MM.1S (cell line): ENCODE data around the gene ADAMTSL1.

Experiments used
- DNase-seq: peaks from one replicate; pipeline ENCODE4 v3.0.0-alpha.2; 2015
- H2AFZ ChIP-seq: fragments of 300-600 bp; sonication (generic); 2 replicates; pipeline ENCODE4 v1.6.0; 2016; ENCODE audit warnings: antibody characterized with exemption, low read length
- H3F3A ChIP-seq: fragments of 300-600 bp; sonication (generic); 2 replicates; pipeline ENCODE4 v1.6.1; 2016; ENCODE audit warnings: mild to moderate bottlenecking, antibody characterized with exemption, low read length, moderate library complexity, mixed read lengths; ENCODE audit not compliant: insufficient read depth
- H3K27ac ChIP-seq: fragments of 300-600 bp; sonication (generic); 2 replicates; pipeline ENCODE4 v1.5.1; 2016; ENCODE audit warnings: mild to moderate bottlenecking, low read length
- H3K27me3 ChIP-seq: fragments of 300-600 bp; sonication (generic); replicated peaks from 2 replicates; pipeline ENCODE4 v1.6.0; 2016; ENCODE audit warnings: low read length; ENCODE audit not compliant: insufficient read depth
- H3K36me3 ChIP-seq: fragments of 300-600 bp; sonication (generic); replicated peaks from 2 replicates; pipeline ENCODE4 v1.6.1; 2016; ENCODE audit warnings: mild to moderate bottlenecking, low read length, mixed read lengths; ENCODE audit not compliant: insufficient read depth
- H3K4me1 ChIP-seq: fragments of 300-600 bp; sonication (generic); 2 replicates; pipeline ENCODE4 v1.6.1; 2016; ENCODE audit warnings: low read length, mixed read lengths
- H3K4me2 ChIP-seq: fragments of 300-600 bp; sonication (generic); 2 replicates; pipeline ENCODE4 v1.6.0; 2016; ENCODE audit warnings: low read depth, low read length
- H3K4me3 ChIP-seq: fragments of 300-600 bp; sonication (generic); 2 replicates; pipeline ENCODE4 v1.5.1; 2016; ENCODE audit warnings: low read length, mixed read lengths
- H3K79me2 ChIP-seq: fragments of 300-600 bp; sonication (generic); 2 replicates; pipeline ENCODE4 v1.6.1; 2016; ENCODE audit warnings: mixed run types, low read length, mixed read lengths
- H3K9ac ChIP-seq: fragments of 300-600 bp; sonication (generic); 2 replicates; pipeline ENCODE4 v1.6.1; 2016; ENCODE audit warnings: low read length, mixed read lengths
- H3K9me2 ChIP-seq: fragments of 300-600 bp; sonication (generic); replicated peaks from 2 replicates; pipeline ENCODE4 v1.6.1; 2016; ENCODE audit warnings: mild to moderate bottlenecking, low read length, mixed read lengths; ENCODE audit not compliant: insufficient read depth
- H3K9me3 ChIP-seq: fragments of 300-600 bp; sonication (generic); replicated peaks from 2 replicates; pipeline ENCODE4 v1.6.1; 2016; ENCODE audit warnings: mild to moderate bottlenecking, low read length, mixed read lengths; ENCODE audit not compliant: insufficient read depth
- H4K20me1 ChIP-seq: fragments of 300-600 bp; sonication (generic); 2 replicates; pipeline ENCODE4 v1.6.1; 2016; ENCODE audit warnings: mild to moderate bottlenecking, low read length, moderate library complexity, mixed read lengths; ENCODE audit not compliant: insufficient read depth
- CTCF ChIP-seq: fragments of 300-600 bp; sonication (generic); IDR thresholded peaks from 2 replicates; pipeline ENCODE4 v1.5.1; 2016; ENCODE audit warnings: antibody characterized with exemption, low read length, mixed read lengths
- EZH2 ChIP-seq: fragments of 300-600 bp; sonication (generic); optimal IDR thresholded peaks from 2 replicates; pipeline ENCODE3; 2017; ENCODE audit warnings: low read depth, mild to moderate bottlenecking, antibody characterized with exemption, low read length, mixed read lengths
- EZH2phosphoT487 ChIP-seq: fragments of 300-600 bp; sonication (generic); IDR thresholded peaks from 2 replicates; pipeline ENCODE4 v1.6.1; 2018; ENCODE audit warnings: antibody characterized with exemption, low read length

The ADAMTSL1 gene, protein sequence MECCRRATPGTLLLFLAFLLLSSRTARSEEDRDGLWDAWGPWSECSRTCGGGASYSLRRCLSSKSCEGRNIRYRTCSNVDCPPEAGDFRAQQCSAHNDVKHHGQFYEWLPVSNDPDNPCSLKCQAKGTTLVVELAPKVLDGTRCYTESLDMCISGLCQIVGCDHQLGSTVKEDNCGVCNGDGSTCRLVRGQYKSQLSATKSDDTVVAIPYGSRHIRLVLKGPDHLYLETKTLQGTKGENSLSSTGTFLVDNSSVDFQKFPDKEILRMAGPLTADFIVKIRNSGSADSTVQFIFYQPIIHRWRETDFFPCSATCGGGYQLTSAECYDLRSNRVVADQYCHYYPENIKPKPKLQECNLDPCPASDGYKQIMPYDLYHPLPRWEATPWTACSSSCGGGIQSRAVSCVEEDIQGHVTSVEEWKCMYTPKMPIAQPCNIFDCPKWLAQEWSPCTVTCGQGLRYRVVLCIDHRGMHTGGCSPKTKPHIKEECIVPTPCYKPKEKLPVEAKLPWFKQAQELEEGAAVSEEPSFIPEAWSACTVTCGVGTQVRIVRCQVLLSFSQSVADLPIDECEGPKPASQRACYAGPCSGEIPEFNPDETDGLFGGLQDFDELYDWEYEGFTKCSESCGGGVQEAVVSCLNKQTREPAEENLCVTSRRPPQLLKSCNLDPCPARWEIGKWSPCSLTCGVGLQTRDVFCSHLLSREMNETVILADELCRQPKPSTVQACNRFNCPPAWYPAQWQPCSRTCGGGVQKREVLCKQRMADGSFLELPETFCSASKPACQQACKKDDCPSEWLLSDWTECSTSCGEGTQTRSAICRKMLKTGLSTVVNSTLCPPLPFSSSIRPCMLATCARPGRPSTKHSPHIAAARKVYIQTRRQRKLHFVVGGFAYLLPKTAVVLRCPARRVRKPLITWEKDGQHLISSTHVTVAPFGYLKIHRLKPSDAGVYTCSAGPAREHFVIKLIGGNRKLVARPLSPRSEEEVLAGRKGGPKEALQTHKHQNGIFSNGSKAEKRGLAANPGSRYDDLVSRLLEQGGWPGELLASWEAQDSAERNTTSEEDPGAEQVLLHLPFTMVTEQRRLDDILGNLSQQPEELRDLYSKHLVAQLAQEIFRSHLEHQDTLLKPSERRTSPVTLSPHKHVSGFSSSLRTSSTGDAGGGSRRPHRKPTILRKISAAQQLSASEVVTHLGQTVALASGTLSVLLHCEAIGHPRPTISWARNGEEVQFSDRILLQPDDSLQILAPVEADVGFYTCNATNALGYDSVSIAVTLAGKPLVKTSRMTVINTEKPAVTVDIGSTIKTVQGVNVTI (N-terminal part only)

DNA sequence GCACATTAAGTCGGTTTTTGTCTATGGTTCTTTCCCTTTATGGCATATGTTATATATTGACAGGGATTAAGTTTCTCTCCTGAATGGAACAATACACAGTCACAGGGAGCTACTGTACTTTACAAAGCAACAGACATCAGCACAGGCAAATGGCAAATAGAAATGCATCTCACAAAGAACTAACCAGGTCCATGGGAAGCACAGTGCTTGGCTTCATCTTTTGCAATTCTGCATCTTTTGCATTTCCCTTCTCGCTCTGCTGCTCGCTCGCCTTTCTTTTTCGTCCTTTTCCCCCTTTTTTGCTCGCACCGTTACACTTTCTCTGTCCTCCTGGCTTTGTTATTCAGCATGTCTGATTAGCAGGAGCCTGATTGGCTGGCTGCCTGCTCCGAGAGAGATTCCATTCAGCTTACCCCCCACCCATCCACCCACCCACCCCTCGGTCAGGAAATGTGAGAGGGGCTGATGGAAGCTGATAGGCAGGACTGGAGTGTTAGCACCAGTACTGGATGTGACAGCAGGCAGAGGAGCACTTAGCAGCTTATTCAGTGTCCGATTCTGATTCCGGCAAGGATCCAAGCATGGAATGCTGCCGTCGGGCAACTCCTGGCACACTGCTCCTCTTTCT is at the start of gene ADAMTSL1:
TSS of gene ADAMTSL1 (plus strand) at position 502 of the 628 bp plus-strand sequence. CDS start at position 582, 80 bp downstream.
- Histone ChIP-seq H3K4me3 (no peak within 1 kb of the TSS), H3K27me3 (no peaks in the 10 kb centered on the region), H3K4me2 (no peak within 1 kb of the TSS), H3K79me2 (no peaks in the 10 kb centered on the region), H2AFZ (no peak within 1 kb of the TSS), H3K27ac (no peak within 1 kb of the TSS), H3F3A (no peaks in the 10 kb centered on the region), H3K9me2 (no peaks in the 10 kb centered on the region), H3K36me3 (no peaks in the 10 kb centered on the region), H3K9me3 (no peaks in the 10 kb centered on the region), H4K20me1 (no peaks in the 10 kb centered on the region), H3K4me1 (no peaks in the 10 kb centered on the region), H3K9ac (no peak within 1 kb of the TSS)
- no peak for DNase-seq
- TF ChIP-seq EZH2phosphoT487 (no peak), CTCF (no peak), EZH2 (no peak)

- no peak for TF ChIP-seq EZH2phosphoT487
- TF ChIP-seq EZH2 = no peak
- no peak for TF ChIP-seq CTCF
- Histone ChIP-seq H3K27me3 (no peaks in the 10 kb centered on the region), H3K9me2 (no peaks in the 10 kb centered on the region), H3K4me2 (no peak overlapping the region), H3K9me3 (no peaks in the 10 kb centered on the region), H4K20me1 (no peaks in the 10 kb centered on the region), H3K27ac (no peak overlapping the region), H2AFZ (no peak overlapping the region), H3K4me1 (no peaks in the 10 kb centered on the region), H3K4me3 (no peak overlapping the region), H3F3A (no peaks in the 10 kb centered on the region), H3K9ac (no peak overlapping the region), H3K36me3 (no peaks in the 10 kb centered on the region), H3K79me2 (no peaks in the 10 kb centered on the region)
- DNase-seq = no peak
These were observed 46.3 kb upstream of the ADAMTSL1 start for GRCh38 chr9:18427691-18428090.

DNA sequence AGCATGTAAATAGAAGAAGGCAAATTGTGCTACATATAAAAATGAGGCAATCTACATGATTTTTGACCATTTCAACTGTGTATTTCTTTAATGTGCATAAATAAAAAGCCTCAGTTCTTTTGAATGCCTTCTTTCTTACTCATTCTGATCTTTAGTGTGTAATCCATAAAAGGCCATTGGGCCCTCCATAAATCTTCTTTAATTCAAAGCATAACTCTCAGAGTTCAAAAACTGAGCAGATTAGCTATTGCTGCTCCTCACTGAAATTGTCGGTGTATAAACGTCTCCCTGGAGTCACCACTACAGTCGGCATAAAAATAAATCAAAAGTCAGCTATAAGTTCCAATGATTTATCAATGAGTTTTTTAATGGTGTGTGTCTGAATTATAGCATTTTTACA is 45.3 kb upstream of the ADAMTSL1 start:
- no peaks in the 10 kb centered on the region for H4K20me1 ChIP-seq
- H3K9ac ChIP-seq = no peak overlapping the region
- no peaks in the 10 kb centered on the region for H3K36me3 ChIP-seq
- no peak overlapping the region for H3K27ac ChIP-seq
- H3K9me3 ChIP-seq = no peaks in the 10 kb centered on the region
- no peak overlapping the region for H2AFZ ChIP-seq
- DNase-seq = no peak
- H3K4me1 ChIP-seq = no peaks in the 10 kb centered on the region
- H3K79me2 ChIP-seq = no peaks in the 10 kb centered on the region
- no peaks in the 10 kb centered on the region for H3K27me3 ChIP-seq
- H3K4me3 ChIP-seq = no peak overlapping the region
- TF ChIP-seq CTCF (no peak), EZH2phosphoT487 (no peak), EZH2 (no peak)
- no peaks in the 10 kb centered on the region for H3F3A ChIP-seq
- no peaks in the 10 kb centered on the region for H3K9me2 ChIP-seq
- H3K4me2 ChIP-seq = no peak overlapping the region
